Left lung (tissue), 10 donors: ENCODE results near the gene CD302. TPM values are rescaled to one million over a fixed set of nuclear protein-coding genes. Genes with fewer than 3 reads are reported as not detected.
"Not testable (repeated sequence)": the region's sequence is repeated elsewhere in the genome, so short reads cannot be mapped to it uniquely, and the experiment has no call there.

Source experiments
- ATAC-seq: fragments of 200-7000 bp; cut with Tn5 transposase; one replicate; pipeline ENCODE4 v1.9.1; 2020; ENCODE audit warnings: moderate library complexity
- DNase-seq, 4 donors: peaks; one replicate each; pipeline ENCODE4 v3.0.0-alpha.2; 2013 to 2020
- H3K27ac ChIP-seq, 2 donors: fragments of 200-600 bp; sonication (generic) in 1 of 2; one replicate each; pipeline versions ENCODE4 v1.5.0 to v1.8.0; 2020 to 2021
- H3K27me3 ChIP-seq, 2 donors: fragments of 200-600 bp; sonication (generic) in 1 of 2; one replicate each; pipeline versions ENCODE4 v1.5.0 to v1.8.0; 2020 to 2021
- H3K36me3 ChIP-seq, 2 donors: fragments of 200-600 bp; sonication (generic) in 1 of 2; one replicate each; pipeline versions ENCODE4 v1.5.0 to v1.8.0; 2020 to 2021
- H3K4me1 ChIP-seq, 2 donors: fragments of 200-600 bp; one replicate each; pipeline ENCODE4 v1.8.0; 2021
- H3K4me3 ChIP-seq, 2 donors: fragments of 200-600 bp; sonication (generic) in 1 of 2; one replicate each; pipeline versions ENCODE4 v1.5.0 to v1.8.0; 2020 to 2021; ENCODE audit warnings: mild to moderate bottlenecking in 1 of 2
- H3K9me3 ChIP-seq, 2 donors: fragments of 200-600 bp; sonication (generic) in 1 of 2; one replicate each; pipeline versions ENCODE4 v1.5.0 to v1.8.0; 2020 to 2021
- CTCF ChIP-seq, 2 donors: fragments of 200-600 bp; sonication (generic) in 1 of 2; IDR thresholded peaks; one replicate each; pipeline versions ENCODE4 v1.5.0 to v1.8.0; 2021; ENCODE audit warnings: antibody characterized with exemption in 2 of 2
- intact Hi-C, 2 donors: fragments of 100-400 bp; cut with DNase I; formaldehyde crosslinking; loops; one replicate each; pipeline versions ENCODE4 v1.11.2 to v1.14.2; 2022
- polyA plus RNA-seq, 6 donors: library from polyadenylated mRNA; unstranded; fragments of 120-200 nt; gene quantifications; one replicate each; pipeline ENCODE4 v1.2.1, GENCODE V29; 2013; ENCODE audit not compliant: insufficient read length in 6 of 6
- total RNA-seq, 2 donors: library from RNA; stranded (reverse); fragmentation: NEBNext Ultra II Directional; extraction: Animal tissue kit (Norgen Biotek cat#: 25700); gene quantifications; one replicate each; pipeline ENCODE4 v1.2.1, GENCODE V29; 2021
- donor health status: DM: no; HTN: yes; CAD: no.
- donor health status: DM: no; HTN: no; CAD: no.

The CD302 gene
- total and polyA plus RNA-seq, 8 donors, result 50.0 to 64.8 (median 55.3) TPM

DNA sequence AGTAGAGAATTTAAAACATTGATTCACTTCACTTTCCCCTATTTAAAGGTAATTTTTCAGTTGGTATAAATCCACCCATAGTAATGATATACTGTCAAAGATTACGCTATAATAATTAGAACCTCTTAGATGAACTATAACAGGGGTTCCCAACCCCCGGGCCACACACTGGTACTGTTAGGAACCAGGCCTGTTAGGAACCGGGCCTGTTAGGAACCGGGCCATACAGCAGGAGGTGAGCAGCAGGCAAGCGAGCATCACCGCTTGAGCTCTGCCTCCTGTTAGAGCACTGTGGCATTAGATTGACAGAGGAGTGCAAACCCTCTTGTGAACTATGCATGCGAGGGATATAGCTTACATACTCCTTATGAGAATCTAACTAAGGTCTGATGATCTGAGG, 34.0 kb upstream of the CD302 start:
- Histone ChIP-seq H3K4me1 (no peaks in the 10 kb centered on the region), H3K4me3 (no peak overlapping the region), H3K27me3 (no peaks in the 10 kb centered on the region), H3K9me3 (peaks cover 0 to 5% of the 10 kb centered on the region in 2 donors), H3K36me3 (peaks cover 0 to 7% of the 10 kb centered on the region in 2 donors), H3K27ac (no peak overlapping the region)
- ATAC-seq, result no peak
- DNase-seq, result peak in 1 of 4 donors; percentile 34
- intact Hi-C loops, result no loop called here
- no peak for TF ChIP-seq CTCF (IDR thresholded peaks at IDR 0.05)

GRCh38 chr2:159829376-159829775, 31.4 kb upstream of the CD302 start:
- no peak for DNase-seq
- intact Hi-C loops, result no loop called here
- H3K27me3 ChIP-seq, result no peaks in the 10 kb centered on the region
- H3K4me1 ChIP-seq, result no peaks in the 10 kb centered on the region
- no peak overlapping the region for H3K27ac ChIP-seq
- H3K9me3 ChIP-seq, result peaks cover 0 to 5% of the 10 kb centered on the region in 2 donors
- peaks cover 0 to 7% of the 10 kb centered on the region in 2 donors for H3K36me3 ChIP-seq
- ATAC-seq, result no peak
- no peak overlapping the region for H3K4me3 ChIP-seq
- no peak for TF ChIP-seq CTCF (IDR thresholded peaks at IDR 0.05)

- no peak overlapping the region for H3K27ac ChIP-seq
- H3K4me3 ChIP-seq, result no peak overlapping the region
- no peaks in the 10 kb centered on the region for H3K27me3 ChIP-seq
- no peak for DNase-seq
- peaks cover 0 to 5% of the 10 kb centered on the region in 2 donors for H3K9me3 ChIP-seq
- ATAC-seq, result no peak
- peaks cover 0 to 7% of the 10 kb centered on the region in 2 donors for H3K36me3 ChIP-seq
- no peak for TF ChIP-seq CTCF (IDR thresholded peaks at IDR 0.05)
- intact Hi-C loops, result no loop called here
- H3K4me1 ChIP-seq, result no peaks in the 10 kb centered on the region
Measured at GRCh38 chr2:159828738-159829137, 30.7 kb upstream of the CD302 start.

DNA sequence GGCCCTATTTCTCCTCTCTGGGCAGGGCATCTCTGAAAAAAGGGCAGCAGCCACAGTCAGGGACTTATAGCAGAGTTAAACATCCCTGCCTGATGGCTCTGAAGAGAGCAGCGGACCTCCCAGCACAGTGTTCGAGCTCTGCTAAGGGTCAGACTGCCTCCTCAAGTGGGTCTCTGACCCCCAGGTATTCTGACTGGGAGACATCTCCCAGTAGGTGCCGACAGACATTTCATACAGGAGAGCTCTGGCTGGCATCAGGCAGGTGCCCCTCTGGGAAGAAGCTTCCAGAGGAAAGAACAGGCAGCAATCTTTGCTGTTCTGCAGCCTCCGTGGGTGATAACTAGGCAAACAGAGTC, 24.4 kb upstream of the CD302 start:
- H3K36me3 ChIP-seq, H3K27ac ChIP-seq, intact Hi-C loops, H3K4me1 ChIP-seq, H3K4me3 ChIP-seq, DNase-seq, ATAC-seq, H3K27me3 ChIP-seq, H3K9me3 ChIP-seq: not testable (repeated sequence)

DNA sequence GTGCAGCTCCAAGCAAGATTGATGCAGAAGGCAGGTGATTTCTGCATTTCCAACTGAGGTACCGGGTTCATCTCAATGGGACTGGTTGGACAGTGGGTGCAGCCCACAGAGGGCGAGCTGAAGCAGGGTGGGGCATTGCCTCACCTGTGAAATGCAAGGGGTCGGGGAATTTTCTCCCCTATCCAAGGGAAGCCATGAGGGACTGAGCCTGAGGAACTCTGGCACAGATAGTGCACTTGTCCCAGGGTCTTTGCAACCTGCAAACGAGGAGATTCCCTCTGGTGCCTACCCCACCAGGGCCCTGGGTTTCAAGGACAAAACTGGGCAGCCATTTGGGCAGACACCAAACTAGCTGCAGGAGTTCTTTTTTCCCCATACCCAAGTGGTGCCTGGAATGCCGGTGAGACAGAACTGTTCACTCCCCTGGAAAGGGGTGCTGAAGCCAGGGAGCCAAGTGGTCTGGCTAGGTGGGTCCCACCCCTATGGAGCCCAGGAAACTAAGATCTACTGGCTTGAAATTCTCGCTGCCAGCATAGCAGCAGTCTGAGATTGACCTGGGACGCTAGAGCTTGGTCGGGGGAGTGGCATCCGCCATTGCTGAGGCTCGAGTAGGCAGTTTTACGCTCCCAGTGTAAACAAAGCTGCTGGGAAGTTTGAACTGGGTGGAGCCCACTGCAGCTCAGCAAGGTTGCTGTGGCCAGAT, 23.9 kb upstream of the CD302 start:
- H3K27me3 ChIP-seq, H3K9me3 ChIP-seq, H3K4me3 ChIP-seq, H3K36me3 ChIP-seq, H3K4me1 ChIP-seq, intact Hi-C loops, H3K27ac ChIP-seq: not testable (repeated sequence)
- DNase-seq, result peak in 1 of 4 donors; percentile 39
- peak; percentile 89 for ATAC-seq

- no peaks in the 10 kb centered on the region for H3K9me3 ChIP-seq
- no peaks in the 10 kb centered on the region for H3K4me1 ChIP-seq
- DNase-seq (no peak), ATAC-seq (no peak)
- H3K27me3 ChIP-seq, result no peaks in the 10 kb centered on the region
- no peak overlapping the region for H3K27ac ChIP-seq
- intact Hi-C loops, result no loop called here
- no peak for TF ChIP-seq CTCF (IDR thresholded peaks at IDR 0.05)
- no peaks in the 10 kb centered on the region for H3K36me3 ChIP-seq
- H3K4me3 ChIP-seq, result no peak overlapping the region
Measured at GRCh38 chr2:159818940-159819339, 20.9 kb upstream of the CD302 start.
